HAP-1 (cell line): ENCODE results near the gene POLR3E.
"Not testable (repeated sequence)": the region's sequence is repeated elsewhere in the genome, so short reads cannot be mapped to it uniquely, and the experiment has no call there.

Experiments used
- DNase-seq, 2 experiments: peaks; one replicate each; pipeline ENCODE4 v3.0.0-alpha.2; 2016 to 2020; ENCODE audit warnings: low spot score in 2 of 2
- H3K27me3 ChIP-seq: fragments of 250-450 bp; sonication (Bioruptor Pico); 2 replicates; pipeline ENCODE4 v1.5.1; 2020; ENCODE audit warnings: low read depth, mild to moderate bottlenecking, moderate library complexity
- H3K36me3 ChIP-seq: fragments of 250-450 bp; sonication (Bioruptor Pico); replicated peaks from 2 replicates; pipeline ENCODE4 v1.5.1; 2020; ENCODE audit warnings: mild to moderate bottlenecking
- H3K4me1 ChIP-seq: fragments of 250-450 bp; sonication (Bioruptor Pico); 2 replicates; pipeline ENCODE4 v1.5.1; 2020; ENCODE audit warnings: mild to moderate bottlenecking
- H3K4me3 ChIP-seq: fragments of 250-450 bp; sonication (Bioruptor Pico); 2 replicates; pipeline ENCODE4 v1.5.1; 2020; ENCODE audit warnings: mild to moderate bottlenecking, moderate library complexity
- H3K9me3 ChIP-seq: fragments of 250-450 bp; sonication (Bioruptor Pico); 2 replicates; pipeline ENCODE4 v1.5.1; 2020; ENCODE audit warnings: mild to moderate bottlenecking, moderate library complexity
- in situ Hi-C: fragments of 300-500 bp; cut with MboI; formaldehyde crosslinking; loops from 3 replicates; pipeline ENCODE4 v1.14.3; 2020; ENCODE audit warnings: low sequenced_read_pairs, inconsistent platforms, mixed read lengths

POLR3E gene

DNA sequence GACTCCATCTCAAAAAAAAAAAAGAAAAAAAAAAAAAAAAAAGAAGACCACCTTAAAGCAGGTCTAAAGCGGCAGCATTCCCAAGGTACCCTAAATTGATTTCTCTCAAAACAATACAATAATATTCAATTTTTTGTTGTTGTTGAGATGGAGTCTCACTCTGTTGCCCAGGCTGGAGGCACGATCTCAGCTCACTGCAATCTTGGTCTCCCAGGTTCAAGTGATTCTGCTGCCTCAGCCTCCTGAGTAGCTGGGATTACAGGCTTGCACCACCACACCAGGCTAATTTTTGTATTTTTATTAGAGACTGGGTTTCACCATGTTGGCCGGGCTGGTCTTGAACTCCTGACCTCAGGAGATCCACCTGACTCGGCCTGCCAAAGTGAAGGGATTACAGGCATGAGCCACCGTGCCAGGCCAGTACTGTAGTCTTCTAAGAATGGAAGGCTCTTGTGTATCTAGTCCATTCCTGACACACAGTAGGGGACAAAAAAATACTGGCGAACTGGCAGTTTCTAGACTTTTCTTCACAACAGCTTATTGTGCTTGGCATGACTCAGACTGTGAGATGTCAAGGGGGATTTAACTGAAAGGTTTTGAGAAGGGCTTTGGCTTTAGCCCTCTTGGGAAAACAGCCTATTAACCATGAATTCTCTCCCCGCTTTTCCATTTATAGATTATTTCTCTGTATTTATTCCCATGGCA lies 59.9 kb downstream of the POLR3E start:
- H3K36me3 ChIP-seq: peaks cover 17% of the 10 kb centered on the region
- DNase-seq: no peak
- H3K4me3 ChIP-seq: no peak overlapping the region
- in situ Hi-C loops: no loop called here
- H3K4me1 ChIP-seq: peaks cover 31% of the 10 kb centered on the region
- no peaks in the 10 kb centered on the region for H3K27me3 ChIP-seq
- H3K9me3 ChIP-seq: no peaks in the 10 kb centered on the region

DNA sequence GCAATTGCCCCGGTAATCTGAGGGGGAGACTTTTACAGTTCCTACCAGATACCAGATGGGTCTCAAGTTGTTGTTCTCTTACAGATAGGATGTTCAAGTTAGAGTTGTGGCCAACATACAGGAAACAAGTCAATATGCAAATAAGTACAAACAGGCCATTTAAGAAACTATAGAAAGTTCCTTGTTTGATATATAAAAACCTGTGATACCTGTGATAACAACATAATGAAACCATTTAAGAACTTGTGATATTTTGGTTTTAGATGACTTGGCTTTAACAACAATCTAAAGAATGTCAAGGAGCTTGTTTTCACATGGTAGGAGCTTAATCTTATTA lies 60.4 kb downstream of the POLR3E start:
- H3K4me1 ChIP-seq: peaks cover 27% of the 10 kb centered on the region
- no peaks in the 10 kb centered on the region for H3K27me3 ChIP-seq
- in situ Hi-C loops: no loop called here
- H3K9me3 ChIP-seq: no peaks in the 10 kb centered on the region
- DNase-seq: no peak
- H3K4me3 ChIP-seq: no peak overlapping the region
- peaks cover 19% of the 10 kb centered on the region for H3K36me3 ChIP-seq

DNA sequence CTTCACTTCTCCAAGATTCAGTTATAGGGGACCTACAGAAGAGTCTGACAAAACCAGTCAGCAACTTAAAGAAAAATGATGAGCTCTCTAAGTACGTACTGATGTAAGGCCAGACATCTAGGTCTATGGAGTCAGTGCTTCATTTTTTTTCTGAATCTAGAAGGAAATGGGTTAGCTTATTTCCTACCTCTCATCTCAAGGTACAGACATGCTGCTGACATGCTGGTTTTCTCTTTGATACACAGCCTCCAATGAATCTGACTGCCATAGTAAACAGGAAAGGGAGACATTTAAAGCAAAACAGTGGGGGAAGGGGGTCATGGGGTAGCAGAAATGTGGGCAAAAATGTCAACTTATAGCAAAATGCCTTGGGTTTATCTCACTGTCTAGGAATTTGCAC lies 60.8 kb downstream of the POLR3E start:
- no peaks in the 10 kb centered on the region for H3K27me3 ChIP-seq
- H3K9me3 ChIP-seq: no peaks in the 10 kb centered on the region
- no peak overlapping the region for H3K4me3 ChIP-seq
- H3K36me3 ChIP-seq: peaks cover 20% of the 10 kb centered on the region
- in situ Hi-C loops: no loop called here
- peaks cover 24% of the 10 kb centered on the region for H3K4me1 ChIP-seq
- DNase-seq: no peak

DNA sequence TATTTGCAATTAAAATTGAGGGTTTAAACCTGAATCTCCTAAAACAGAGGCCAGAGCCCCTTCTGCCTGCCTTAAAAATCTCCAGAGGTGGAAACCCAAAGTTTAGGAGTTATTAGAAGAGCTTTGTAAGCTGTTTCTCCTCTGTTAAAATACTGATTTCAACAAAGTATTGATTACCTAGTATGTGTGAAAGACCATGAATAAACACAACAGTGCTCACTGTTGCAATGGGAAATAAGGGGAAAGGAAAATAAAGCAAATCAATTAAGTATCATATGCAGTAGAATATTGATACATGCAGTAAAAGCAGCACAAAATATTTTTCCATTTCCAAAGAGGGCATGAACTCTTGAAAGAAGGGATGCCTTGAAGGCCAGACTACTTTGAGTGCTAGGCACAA lies 62.5 kb downstream of the POLR3E start:
- DNase-seq: no peak
- Histone ChIP-seq H3K4me3 (no peak overlapping the region), H3K27me3 (no peaks in the 10 kb centered on the region), H3K36me3 (peaks cover 37% of the 10 kb centered on the region), H3K4me1 (peaks cover 11% of the 10 kb centered on the region), H3K9me3 (no peaks in the 10 kb centered on the region)
- in situ Hi-C loops: no loop called here

DNA sequence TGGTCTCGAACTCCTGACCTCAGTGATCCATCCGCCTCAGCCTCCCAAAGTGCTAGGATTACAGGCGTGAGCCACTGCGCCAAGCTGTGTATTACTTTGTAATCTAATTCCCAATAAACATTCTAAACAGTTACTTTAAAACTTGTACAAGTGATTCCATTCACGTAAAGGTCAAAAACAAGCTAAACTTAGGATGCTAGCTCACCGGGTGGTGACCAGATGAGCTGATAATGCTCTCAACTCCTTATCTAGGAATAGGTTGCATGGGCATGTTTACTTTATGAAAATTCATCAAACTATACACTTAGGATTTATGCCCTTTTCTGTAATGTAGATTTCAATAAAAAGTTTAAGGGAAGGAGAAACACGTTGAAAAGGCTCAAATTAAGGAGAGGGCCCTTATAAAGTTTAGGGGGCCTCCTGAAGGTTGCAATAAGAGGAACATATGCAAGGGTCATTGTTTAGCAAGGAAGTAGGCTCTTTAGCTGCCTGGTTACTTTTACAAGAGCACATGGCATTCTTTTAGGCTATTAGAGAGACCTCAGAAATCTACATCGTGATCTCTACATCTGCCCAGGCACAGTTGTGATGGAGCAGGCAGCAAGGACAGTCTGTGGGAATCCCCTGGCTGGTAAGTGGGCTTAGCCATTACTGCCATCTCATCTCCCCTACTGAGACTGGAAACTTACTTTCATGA lies 63.9 kb downstream of the POLR3E start:
- Histone ChIP-seq H3K4me1 (peaks cover 9% of the 10 kb centered on the region), H3K27me3 (no peaks in the 10 kb centered on the region), H3K9me3 (no peaks in the 10 kb centered on the region; the same call in 1 of the 2 replicates), H3K4me3 (no peak overlapping the region), H3K36me3 (peaks cover 44% of the 10 kb centered on the region)
- no peak for DNase-seq
- in situ Hi-C loops: no loop called here

DNA sequence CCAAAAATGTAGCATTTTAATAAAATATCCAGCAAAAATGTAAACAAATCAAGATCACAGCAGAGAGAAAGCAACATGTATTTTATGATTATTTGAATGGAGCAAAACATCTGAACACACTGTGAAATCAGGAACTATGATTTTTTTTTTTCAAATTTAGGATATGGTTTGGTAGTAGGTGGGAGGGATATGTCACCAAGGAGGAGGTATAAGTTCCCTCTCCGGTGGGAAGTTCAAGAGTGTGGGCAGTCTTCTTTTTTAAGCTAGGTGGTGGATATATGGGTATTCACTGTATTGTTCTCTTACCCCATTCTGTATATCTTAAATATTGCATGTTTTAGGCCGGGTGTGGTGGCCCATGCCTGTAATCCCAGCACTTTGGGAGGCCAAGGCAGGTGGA lies 67.0 kb downstream of the POLR3E start:
- no peak overlapping the region for H3K4me3 ChIP-seq
- peaks cover 49% of the 10 kb centered on the region for H3K36me3 ChIP-seq
- in situ Hi-C loops: no loop called here
- no peaks in the 10 kb centered on the region; the same call in 1 of the 2 replicates for H3K9me3 ChIP-seq
- no peak for DNase-seq
- H3K27me3 ChIP-seq: no peaks in the 10 kb centered on the region
- H3K4me1 ChIP-seq: peaks cover 13% of the 10 kb centered on the region

DNA sequence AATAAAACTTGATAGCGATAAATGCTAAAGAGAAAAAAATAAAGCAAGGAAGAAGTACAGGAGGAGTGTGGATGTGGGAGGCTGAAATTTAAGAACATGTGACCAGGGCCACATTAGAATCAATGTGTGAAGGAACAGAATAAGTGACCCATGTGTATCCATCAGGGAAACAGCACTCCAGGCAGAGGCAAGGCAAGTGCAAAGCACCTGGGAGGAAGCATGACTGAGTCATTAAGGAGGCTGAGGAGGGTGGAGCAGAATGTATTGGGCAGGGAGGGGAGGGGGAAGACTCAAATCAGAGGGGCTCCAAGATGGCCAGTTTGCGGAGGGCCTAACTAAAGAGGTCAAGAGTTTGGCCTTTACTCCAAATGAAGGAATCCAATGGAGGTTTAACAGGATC lies 69.2 kb downstream of the POLR3E start:
- in situ Hi-C loops: no loop called here
- no peak for DNase-seq
- H3K9me3 ChIP-seq: no peaks in the 10 kb centered on the region; the same call in 1 of the 2 replicates
- H3K4me3 ChIP-seq: no peak overlapping the region
- H3K36me3 ChIP-seq: peaks cover 39% of the 10 kb centered on the region
- peaks cover 21% of the 10 kb centered on the region for H3K4me1 ChIP-seq
- H3K27me3 ChIP-seq: no peaks in the 10 kb centered on the region

DNA sequence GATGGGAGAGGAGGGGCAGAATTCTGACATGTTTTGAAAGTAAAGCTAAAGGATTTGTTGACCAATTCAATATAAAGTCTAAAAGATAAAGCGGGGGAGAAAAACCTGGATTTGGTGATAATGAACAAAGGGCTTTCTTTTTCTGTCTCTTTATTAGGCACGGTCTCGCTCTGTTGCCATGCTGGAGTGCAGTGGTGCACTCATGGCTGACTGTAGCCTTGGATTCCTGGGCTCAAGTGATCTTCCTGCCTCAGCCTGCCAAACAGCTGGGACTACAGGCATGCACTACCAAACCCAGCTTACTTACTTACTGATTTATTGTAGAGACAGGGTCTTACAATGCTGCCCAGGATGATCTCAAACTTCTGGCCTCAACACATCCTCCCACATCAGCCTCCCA lies 69.7 kb downstream of the POLR3E start:
- in situ Hi-C loops: no loop called here
- DNase-seq: no peak
- Histone ChIP-seq H3K9me3 (no peaks in the 10 kb centered on the region; the same call in 1 of the 2 replicates), H3K27me3 (no peaks in the 10 kb centered on the region), H3K4me1 (peaks cover 21% of the 10 kb centered on the region), H3K4me3 (no peak overlapping the region), H3K36me3 (peaks cover 41% of the 10 kb centered on the region)

DNA sequence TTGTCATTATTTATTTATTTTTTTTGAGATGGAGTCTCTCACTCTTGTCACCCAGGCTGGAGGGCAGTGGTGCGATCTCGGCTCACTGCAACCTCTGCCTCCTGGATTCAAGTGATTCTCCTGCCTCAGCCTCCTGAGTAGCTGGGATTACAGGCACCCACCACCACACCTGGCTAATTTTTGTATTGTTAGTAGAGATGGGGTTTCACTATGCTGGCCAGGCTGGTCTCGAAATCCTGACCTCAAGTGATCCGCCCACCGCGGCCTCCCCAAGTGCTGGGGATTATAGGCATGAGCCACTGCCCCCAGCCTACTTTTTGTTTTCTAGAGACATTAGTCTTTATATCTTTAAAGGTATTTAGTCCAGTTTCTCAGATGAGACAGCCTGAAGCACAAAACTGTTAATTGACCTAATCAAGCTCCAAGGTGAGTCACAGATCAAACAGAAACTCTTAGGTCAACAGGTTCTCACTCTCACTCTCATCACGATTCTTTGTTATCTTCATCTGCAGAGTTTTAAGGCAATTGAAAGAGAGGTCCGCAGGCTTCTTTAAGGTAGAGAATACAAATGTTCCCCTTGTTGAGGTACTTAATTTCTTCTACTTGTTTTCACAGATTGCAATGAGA lies 71.1 kb downstream of the POLR3E start:
- in situ Hi-C loops, DNase-seq, H3K9me3 ChIP-seq, H3K27me3 ChIP-seq, H3K4me3 ChIP-seq: not testable (repeated sequence)
- Histone ChIP-seq H3K36me3 (peaks cover 32% of the 10 kb centered on the region), H3K4me1 (peaks cover 26% of the 10 kb centered on the region)

DNA sequence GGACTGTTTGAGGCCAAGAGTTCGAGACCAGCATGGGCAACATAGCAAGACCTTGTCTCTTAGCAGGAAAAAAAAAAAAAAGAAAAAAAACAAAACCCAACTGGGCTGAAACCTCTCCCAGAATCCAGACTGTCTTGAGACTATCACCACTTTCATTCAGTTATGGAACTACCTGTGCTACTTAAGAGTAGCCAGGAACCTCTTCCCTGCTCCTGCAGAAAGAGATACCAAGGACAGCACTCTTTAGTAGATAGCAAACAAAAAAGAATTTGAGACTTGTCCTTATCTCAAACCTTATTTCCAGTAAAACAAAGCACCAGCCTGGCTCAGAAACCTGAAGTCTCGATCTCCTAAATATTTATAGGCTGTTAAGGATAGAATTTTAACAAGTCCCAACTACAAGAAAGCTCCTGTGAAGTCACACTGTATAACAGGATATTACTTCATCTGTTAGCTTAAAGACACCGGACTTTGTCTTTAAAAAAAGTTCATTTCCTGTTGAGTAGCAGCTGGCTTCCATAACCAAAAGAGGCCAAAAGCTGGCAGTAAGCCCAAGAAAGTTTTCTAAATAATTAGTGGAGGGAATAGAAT lies 72.1 kb downstream of the POLR3E start:
- H3K4me1 ChIP-seq: peaks cover 26% of the 10 kb centered on the region
- peaks cover 22% of the 10 kb centered on the region for H3K36me3 ChIP-seq
- in situ Hi-C loops: no loop called here
- no peaks in the 10 kb centered on the region; the same call in 1 of the 2 replicates for H3K9me3 ChIP-seq
- no peak overlapping the region for H3K4me3 ChIP-seq
- no peak for DNase-seq
- H3K27me3 ChIP-seq: no peaks in the 10 kb centered on the region

DNA sequence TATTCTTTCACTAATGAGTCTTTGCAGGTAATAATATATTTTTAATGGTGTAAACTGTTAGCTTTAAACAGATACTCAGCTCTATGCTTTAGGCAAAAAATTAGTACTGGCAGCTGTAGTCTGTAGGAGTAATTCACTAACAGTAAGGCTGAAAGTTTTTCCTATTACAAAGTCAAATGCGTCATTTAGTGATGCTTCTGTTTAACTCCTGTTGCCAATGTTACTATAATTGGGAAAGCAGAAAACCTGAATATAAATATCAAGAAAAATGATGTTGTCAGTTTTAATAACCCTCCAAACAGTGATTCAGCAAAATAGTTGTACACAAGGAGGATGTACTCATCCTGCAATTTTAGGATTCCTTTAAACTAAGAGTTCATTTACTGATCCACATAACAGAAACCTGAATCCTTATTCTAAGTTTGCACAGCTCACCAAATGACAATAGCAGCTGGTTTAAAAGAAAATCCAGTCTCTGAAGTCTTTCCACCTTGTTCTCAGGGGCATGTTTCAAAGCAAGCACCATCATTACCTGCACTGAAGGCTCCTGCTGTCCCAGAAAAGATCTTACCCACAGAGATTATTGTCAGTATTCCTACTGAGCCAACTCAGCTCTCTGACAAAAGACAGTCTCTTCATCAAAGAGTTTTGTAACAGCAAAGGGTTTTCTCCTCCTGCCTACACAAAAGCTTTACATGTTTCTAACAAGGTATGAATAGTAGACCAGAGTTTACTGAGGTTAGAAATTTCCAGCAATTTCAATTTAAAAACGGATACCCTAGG lies 73.0 kb downstream of the POLR3E start:
- Histone ChIP-seq H3K36me3 (peaks cover 13% of the 10 kb centered on the region), H3K27me3 (no peaks in the 10 kb centered on the region), H3K4me1 (peaks cover 26% of the 10 kb centered on the region), H3K4me3 (no peak overlapping the region), H3K9me3 (no peaks in the 10 kb centered on the region; the same call in 1 of the 2 replicates)
- in situ Hi-C loops: no loop called here
- no peak for DNase-seq

DNA sequence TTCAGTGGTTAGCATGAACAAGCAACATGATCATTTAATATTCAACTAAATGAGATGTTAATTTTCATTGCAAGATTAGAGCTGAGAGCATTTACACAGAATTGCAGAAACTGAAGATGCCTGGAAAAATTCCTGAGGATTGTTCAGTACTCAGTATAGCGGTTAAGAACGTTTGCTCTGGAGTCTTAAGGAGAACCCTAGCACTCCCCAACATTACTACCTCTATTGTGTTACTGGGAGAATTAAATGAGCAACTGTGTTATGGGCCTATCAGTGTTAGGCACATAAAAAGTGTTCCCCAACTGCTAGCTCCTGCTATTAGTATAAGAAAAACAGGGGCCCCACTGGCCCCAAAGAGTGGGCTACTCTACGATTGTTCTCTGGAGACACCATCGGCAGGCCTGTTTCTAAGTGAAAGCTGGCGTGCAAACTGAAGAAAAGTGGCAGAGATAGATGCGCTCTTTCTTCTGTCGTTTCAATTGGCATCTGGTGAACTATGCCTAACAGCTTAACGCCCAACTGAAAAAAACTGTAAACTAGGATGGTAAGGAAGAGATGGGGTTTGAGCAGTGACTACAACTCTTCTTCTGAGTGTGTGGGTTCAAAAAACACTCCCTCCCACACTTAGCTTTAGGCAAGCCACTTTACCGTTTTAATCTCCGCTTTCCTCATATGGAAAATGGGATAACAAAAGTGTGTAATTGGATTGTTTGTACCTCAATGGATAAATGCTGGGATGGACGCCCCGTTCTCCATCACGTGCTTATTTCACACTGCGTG lies 75.9 kb downstream of the POLR3E start:
- H3K9me3 ChIP-seq: no peaks in the 10 kb centered on the region
- peaks cover 16% of the 10 kb centered on the region for H3K4me1 ChIP-seq
- DNase-seq: no peak
- H3K27me3 ChIP-seq: no peaks in the 10 kb centered on the region
- H3K4me3 ChIP-seq: peak overlapping the region; percentile 72
- in situ Hi-C loops: no loop called here
- peaks cover 11% of the 10 kb centered on the region for H3K36me3 ChIP-seq
